ENCODE results near the gene CLCN2.
A peak's percentile ranks its signal among the peaks of the same experiment; 100 is the strongest.

Gene CLCN2

GRCh38 chr3:184380627-184381260 lies 19.3 kb upstream of the CLCN2 start:
- DNase-seq (ENCODE audit: low read depth in 3 of 3) = no peak

- DNase-seq (ENCODE audit: low read depth in 3 of 3) = no peak
Measured at GRCh38 chr3:184380185-184380626, 18.8 kb upstream of the CLCN2 start.

GRCh38 chr3:184379358-184380184 lies 18.2 kb upstream of the CLCN2 start, which contains the start of gene CHRD:
TSS of gene CHRD (plus strand) at chr3:184380054. CDS start at chr3:184380319, 265 bp downstream.
- no peak for DNase-seq (ENCODE audit: low read depth in 3 of 3)

- no peak for DNase-seq (ENCODE audit: low read depth in 3 of 3)
Measured at GRCh38 chr3:184378651-184379357, 17.4 kb upstream of the CLCN2 start.

- DNase-seq (ENCODE audit: low read depth in 3 of 3) = no peak
Measured at GRCh38 chr3:184377882-184378445, 16.6 kb upstream of the CLCN2 start, which contains the start of gene THPO. TSS of gene THPO (minus strand) at chr3:184378207. CDS start at chr3:184376259, 1,948 bp downstream.

- no peak for DNase-seq (ENCODE audit: low read depth in 3 of 3)
Measured at GRCh38 chr3:184377374-184377773, 16.0 kb upstream of the CLCN2 start.

- DNase-seq (ENCODE audit: low read depth in 3 of 3) = no peak
Measured at GRCh38 chr3:184375747-184376461, 14.5 kb upstream of the CLCN2 start.

GRCh38 chr3:184373422-184373821 lies 12.0 kb upstream of the CLCN2 start:
- no peak for DNase-seq (ENCODE audit: low read depth in 3 of 3)

GRCh38 chr3:184372911-184373310 lies 11.5 kb upstream of the CLCN2 start:
- no peak for DNase-seq (ENCODE audit: low read depth in 3 of 3)

GRCh38 chr3:184372296-184372821 lies 11.0 kb upstream of the CLCN2 start:
- DNase-seq (ENCODE audit: low read depth in 3 of 3) = no peak

GRCh38 chr3:184371570-184372018 lies 10.2 kb upstream of the CLCN2 start:
- peak in 2 of 3 donors; percentile 41 to 48 for DNase-seq (ENCODE audit: low read depth in 3 of 3)

GRCh38 chr3:184368586-184369183 lies 7.3 kb upstream of the CLCN2 start:
- no peak for DNase-seq (ENCODE audit: low read depth in 3 of 3)

GRCh38 chr3:184368116-184368515 lies 6.7 kb upstream of the CLCN2 start:
- no peak for DNase-seq (ENCODE audit: low read depth in 3 of 3)

- no peak for DNase-seq (ENCODE audit: low read depth in 3 of 3)
Measured at GRCh38 chr3:184366619-184367289, 5.3 kb upstream of the CLCN2 start.

- peak; percentile 89 to 95 (median 91) for DNase-seq (ENCODE audit: low read depth in 3 of 3)
Measured at GRCh38 chr3:184362668-184363546, 1.5 kb upstream of the CLCN2 start.

- DNase-seq (ENCODE audit: low read depth in 3 of 3) = peak in 2 of 3 donors; percentile 17 to 42
Measured at GRCh38 chr3:184361932-184362667, 695 bp upstream of the CLCN2 start.

GRCh38 chr3:184360929-184361531 lies 375 bp downstream of the CLCN2 start:
- no peak for DNase-seq (ENCODE audit: low read depth in 3 of 3)

All from stimulated activated CD4-positive, alpha-beta T cell treated with anti-CD3 and anti-CD28 coated beads, TNF-alpha, amount 100 ng/mL, for 48 hours (primary cell).